IPS DF 6.9 (cell line): ENCODE data around the gene LRRIQ3.
"Not testable (repeated sequence)": the region's sequence is repeated elsewhere in the genome, so short reads cannot be mapped to it uniquely, and the experiment has no call there.

Experiments
- DNase-seq: peaks from one replicate; pipeline ENCODE4 v3.0.0-alpha.2; 2013; ENCODE audit warnings: low read depth, low spot score
- H3K27ac ChIP-seq: one replicate; pipeline ENCODE4 v1.5.1; 2013; ENCODE audit warnings: low read length, control low read depth
- H3K27me3 ChIP-seq: 2 replicates; pipeline ENCODE4 v1.6.1; 2013; ENCODE audit warnings: mild to moderate bottlenecking, low read length; ENCODE audit not compliant: control insufficient read depth, insufficient read depth
- H3K36me3 ChIP-seq: 2 replicates; pipeline ENCODE4 v1.6.1; 2013; ENCODE audit warnings: low read length; ENCODE audit not compliant: control insufficient read depth, insufficient read depth
- H3K4me1 ChIP-seq: 2 replicates; pipeline ENCODE4 v1.6.1; 2013; ENCODE audit warnings: low read length; ENCODE audit not compliant: control insufficient read depth, insufficient read depth
- H3K4me3 ChIP-seq: 2 replicates; pipeline ENCODE4 v1.5.1; 2013; ENCODE audit warnings: mild to moderate bottlenecking, low read length
- H3K9me3 ChIP-seq: 2 replicates; pipeline ENCODE4 v1.6.1; 2013; ENCODE audit warnings: low read length, inconsistent platforms; ENCODE audit not compliant: control insufficient read depth, insufficient read depth
- WGBS: extraction: QIAGEN DNeasy Blood & Tissue Kit; methylation state at CpG from one replicate; pipeline ENCODE4 v1.1.7; 2013; ENCODE audit warnings: mixed read lengths, missing lambda C conversion rate; ENCODE audit not compliant: insufficient read length, insufficient coverage; 5-methylcytosine and 5-hydroxymethylcytosine counted together

Gene LRRIQ3

DNA sequence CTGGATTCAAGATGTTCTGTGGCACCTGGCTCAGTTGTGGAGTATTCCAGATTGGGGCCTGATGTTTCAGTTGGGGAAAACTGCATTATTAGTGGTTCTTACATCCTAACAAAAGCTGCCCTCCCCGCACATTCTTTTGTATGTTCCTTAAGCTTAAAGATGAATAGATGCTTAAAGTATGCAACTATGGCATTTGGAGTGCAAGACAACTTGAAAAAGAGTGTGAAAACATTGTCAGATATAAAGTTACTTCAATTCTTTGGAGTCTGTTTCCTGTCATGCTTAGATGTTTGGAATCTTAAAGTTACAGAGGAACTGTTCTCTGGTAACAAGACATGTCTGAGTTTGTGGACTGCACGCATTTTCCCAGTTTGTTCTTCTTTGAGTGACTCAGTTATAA is 7.3 kb upstream of the LRRIQ3 start:
- Histone ChIP-seq H3K4me3 (no peak overlapping the region), H3K27ac (no peak overlapping the region), H3K27me3 (no peaks in the 10 kb centered on the region), H3K9me3 (no peaks in the 10 kb centered on the region), H3K36me3 (no peaks in the 10 kb centered on the region), H3K4me1 (no peaks in the 10 kb centered on the region)
- WGBS: no CpG with 5 or more reads among the region's 2 CpGs
- no peak for DNase-seq

DNA sequence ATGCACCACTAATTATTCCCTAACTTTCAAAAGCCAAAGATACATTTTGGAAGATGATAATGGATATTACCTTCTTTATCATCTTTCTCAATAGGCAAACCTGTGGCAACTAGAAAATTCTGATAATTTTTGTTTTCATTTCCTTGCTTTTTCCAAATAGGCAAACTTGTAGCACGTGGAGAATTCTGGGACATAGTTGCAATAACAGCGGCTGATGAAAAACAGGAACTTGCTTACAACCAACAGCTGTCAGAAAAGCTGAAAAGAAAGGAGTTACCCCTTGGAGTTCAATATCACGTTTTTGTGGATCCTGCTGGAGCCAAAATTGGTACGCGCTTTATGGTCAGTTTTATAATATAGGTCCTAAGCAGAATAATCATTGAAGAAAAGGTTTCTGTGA is 1.5 kb upstream of the LRRIQ3 start:
- no peaks in the 10 kb centered on the region for H3K4me1 ChIP-seq
- no peak overlapping the region for H3K27ac ChIP-seq
- WGBS: no CpG with 5 or more reads among the region's 5 CpGs
- DNase-seq: no peak
- no peaks in the 10 kb centered on the region for H3K9me3 ChIP-seq
- no peaks in the 10 kb centered on the region for H3K27me3 ChIP-seq
- no peaks in the 10 kb centered on the region for H3K36me3 ChIP-seq
- no peak overlapping the region for H3K4me3 ChIP-seq

DNA sequence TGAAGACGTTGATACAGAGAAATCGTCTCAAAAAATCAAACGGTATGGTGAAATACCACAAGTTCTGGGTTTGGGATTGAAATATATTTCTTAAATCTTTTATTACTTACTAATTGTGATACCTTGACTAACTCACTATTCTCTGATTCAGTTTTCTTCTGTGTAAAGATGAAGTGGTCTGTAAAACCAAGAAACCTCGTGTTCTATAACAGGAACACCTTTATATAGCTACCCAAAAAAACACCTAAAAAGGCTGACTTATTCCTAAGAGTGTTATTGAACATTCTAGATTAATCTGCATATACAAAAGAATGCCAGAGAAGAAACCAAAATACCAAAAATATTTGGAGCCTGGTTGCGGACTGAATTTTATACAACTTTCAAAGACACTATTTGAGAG is 721 bp downstream of the LRRIQ3 start:
- H3K9me3 ChIP-seq: no peaks in the 10 kb centered on the region
- H3K36me3 ChIP-seq: no peaks in the 10 kb centered on the region
- DNase-seq: no peak
- no peak overlapping the region for H3K27ac ChIP-seq
- no peak overlapping the region for H3K4me3 ChIP-seq
- H3K4me1 ChIP-seq: no peaks in the 10 kb centered on the region
- no peaks in the 10 kb centered on the region for H3K27me3 ChIP-seq
- WGBS: no CpG with 5 or more reads among the region's 5 CpGs

DNA sequence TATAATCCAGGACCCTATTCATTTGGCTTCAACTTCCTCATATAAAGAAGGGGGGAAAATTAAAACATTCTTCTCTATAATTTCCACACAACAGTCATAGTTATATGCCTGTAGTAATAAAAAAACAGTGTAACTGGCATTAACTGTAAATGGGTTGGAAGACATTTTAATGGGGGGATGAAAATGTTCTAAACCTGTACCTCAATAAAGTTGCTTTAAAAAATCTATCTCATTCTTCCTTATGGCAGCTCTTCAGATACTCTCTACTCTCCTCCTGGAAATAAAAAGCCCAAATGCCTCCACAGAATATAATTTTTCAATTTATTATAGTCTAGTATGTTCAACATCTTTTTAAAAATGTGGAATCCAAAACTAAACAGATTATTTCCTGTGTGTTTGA is 2.6 kb downstream of the LRRIQ3 start:
- Histone ChIP-seq H3K27ac (no peak overlapping the region), H3K27me3 (no peaks in the 10 kb centered on the region), H3K4me3 (no peak overlapping the region), H3K9me3 (no peaks in the 10 kb centered on the region), H3K36me3 (no peaks in the 10 kb centered on the region), H3K4me1 (no peaks in the 10 kb centered on the region)
- no peak for DNase-seq

DNA sequence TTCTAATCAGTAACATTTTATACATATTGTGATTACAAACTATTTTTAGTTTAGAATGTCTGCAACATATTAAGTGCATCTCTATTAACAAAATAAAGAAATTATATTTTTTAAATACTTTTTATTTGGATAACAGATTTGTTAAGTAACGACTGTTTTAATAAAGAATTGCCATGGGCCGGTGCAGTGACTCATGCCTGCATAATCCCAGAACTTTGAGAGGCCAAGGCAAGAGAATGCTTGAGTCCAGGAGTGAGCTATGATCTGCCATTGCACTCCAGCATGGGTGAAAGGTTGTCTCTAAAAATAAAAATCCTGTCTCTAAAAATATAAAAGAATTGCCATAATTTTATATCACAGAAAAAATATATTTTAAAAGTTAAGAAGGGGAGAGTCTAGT is 4.1 kb downstream of the LRRIQ3 start:
- no peaks in the 10 kb centered on the region for H3K27me3 ChIP-seq
- no peaks in the 10 kb centered on the region for H3K4me1 ChIP-seq
- no peak for DNase-seq
- no peaks in the 10 kb centered on the region for H3K9me3 ChIP-seq
- H3K36me3 ChIP-seq: no peaks in the 10 kb centered on the region
- H3K27ac ChIP-seq: no peak overlapping the region
- WGBS: no CpG with 5 or more reads among the region's 2 CpGs
- H3K4me3 ChIP-seq: no peak overlapping the region

DNA sequence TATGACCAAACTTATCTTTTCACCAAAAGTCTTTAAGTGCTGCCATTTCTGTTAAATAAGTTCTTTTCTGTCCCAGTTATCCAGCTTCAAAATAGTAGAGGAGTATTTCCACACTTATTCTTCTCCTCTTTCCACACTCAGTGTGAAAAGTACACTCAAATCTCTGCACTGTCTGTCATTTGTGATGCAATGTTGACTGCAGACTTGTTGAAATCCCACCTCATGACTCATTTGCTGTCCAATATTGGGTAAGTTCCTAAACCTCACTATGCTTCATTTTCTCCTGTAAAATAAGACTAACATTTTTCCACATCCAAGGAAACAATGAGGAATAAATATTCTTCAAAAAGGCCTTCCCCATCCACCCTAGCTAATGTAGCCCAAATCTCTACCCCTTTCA is 17.5 kb downstream of the LRRIQ3 start:
- H3K4me3 ChIP-seq: no peak overlapping the region
- DNase-seq: no peak

DNA sequence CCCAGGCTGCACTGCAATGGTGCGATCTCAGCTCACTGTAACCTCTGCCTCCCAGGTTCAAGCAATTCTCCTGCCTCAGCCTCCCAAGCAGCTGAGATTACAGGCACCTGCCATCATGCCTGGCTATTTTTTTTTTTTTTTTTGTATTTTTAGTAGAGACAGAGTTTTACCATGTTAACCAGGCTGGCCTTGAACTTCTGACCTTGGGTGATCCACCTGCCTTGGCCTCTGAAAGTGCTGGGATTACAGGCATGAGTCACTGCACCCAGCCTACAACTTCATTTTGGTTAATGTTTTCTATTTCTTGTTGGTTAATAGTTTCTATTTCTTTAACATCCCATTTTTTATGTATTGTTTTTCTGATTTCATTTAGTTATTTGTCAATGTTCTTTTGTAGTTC is 23.6 kb downstream of the LRRIQ3 start:
- WGBS: no CpG with 5 or more reads among the region's 1 CpG
- not testable (repeated sequence) for H3K9me3 ChIP-seq, H3K4me1 ChIP-seq, H3K36me3 ChIP-seq, DNase-seq, H3K27ac ChIP-seq, H3K27me3 ChIP-seq, H3K4me3 ChIP-seq

More for the DNA sequence above, 17.5 kb downstream of the LRRIQ3 start:
- Histone ChIP-seq H3K4me1 (no peaks in the 10 kb centered on the region), H3K27ac (no peak overlapping the region), H3K9me3 (no peaks in the 10 kb centered on the region), H3K36me3 (no peaks in the 10 kb centered on the region), H3K27me3 (no peaks in the 10 kb centered on the region)

DNA sequence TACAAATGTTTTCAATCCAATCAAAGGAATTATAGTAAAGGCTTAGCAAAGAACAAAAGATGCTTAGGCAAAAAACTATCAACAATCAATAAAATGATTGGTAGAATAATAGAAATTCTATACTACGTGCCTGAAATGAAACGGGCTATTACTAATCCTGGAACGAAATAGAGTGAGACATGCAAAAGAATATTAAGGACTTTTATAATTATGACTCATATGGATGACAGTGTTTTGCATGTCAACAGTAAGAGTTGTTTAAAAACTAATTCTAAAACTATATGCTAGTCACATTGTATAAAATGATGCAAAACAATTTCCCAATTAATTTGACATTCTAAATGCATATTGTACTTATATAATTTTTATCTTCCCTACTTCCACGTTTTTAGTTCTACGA is 35.6 kb downstream of the LRRIQ3 start:
- Histone ChIP-seq H3K36me3 (no peaks in the 10 kb centered on the region), H3K27ac (no peak overlapping the region), H3K9me3 (no peaks in the 10 kb centered on the region), H3K4me3 (no peak overlapping the region), H3K4me1 (no peaks in the 10 kb centered on the region), H3K27me3 (no peaks in the 10 kb centered on the region)
- no peak for DNase-seq
- WGBS: no CpG with 5 or more reads among the region's 5 CpGs

DNA sequence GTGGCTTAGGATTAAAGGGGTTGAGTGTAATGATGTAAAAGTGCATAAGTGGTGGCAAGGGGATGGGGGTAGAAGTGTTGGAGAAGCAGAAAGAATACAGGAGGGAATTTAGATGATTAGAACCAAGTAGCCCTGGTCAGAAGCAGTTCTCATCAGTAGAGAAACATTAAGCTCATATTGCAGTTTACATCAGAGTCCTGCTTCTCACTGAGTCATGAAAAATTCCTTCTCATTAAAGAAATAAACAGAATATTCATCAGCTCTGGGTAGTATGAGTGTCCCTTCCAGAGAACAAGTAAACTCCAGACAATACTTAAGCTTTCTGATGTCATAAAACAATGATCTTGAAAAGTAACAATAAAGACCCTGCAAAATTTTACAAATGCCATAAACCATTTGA is 36.5 kb downstream of the LRRIQ3 start:
- Histone ChIP-seq H3K4me3 (no peak overlapping the region), H3K27me3 (no peaks in the 10 kb centered on the region), H3K9me3 (no peaks in the 10 kb centered on the region), H3K27ac (no peak overlapping the region), H3K4me1 (no peaks in the 10 kb centered on the region), H3K36me3 (no peaks in the 10 kb centered on the region)
- DNase-seq: no peak

DNA sequence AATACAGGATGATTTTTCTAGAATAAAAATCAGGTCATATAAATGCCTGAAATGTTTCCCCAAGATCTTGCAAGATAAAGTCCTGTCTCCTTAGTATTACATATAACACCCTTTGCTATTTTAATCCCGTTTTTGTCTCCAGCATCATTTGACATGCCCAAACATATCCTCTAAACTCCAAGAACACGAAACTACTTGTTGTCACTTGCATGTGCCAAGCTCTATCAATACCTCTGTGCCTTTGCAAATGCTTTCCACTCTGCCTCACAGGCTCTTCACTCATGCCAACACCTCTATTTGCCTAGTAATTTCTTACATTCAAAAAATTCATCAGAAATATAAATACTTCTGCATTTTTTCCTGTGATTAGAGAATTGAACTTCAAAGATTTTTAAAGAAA is 37.9 kb downstream of the LRRIQ3 start:
- Histone ChIP-seq H3K9me3 (no peaks in the 10 kb centered on the region), H3K4me3 (no peak overlapping the region), H3K4me1 (no peaks in the 10 kb centered on the region), H3K27me3 (no peaks in the 10 kb centered on the region), H3K27ac (no peak overlapping the region), H3K36me3 (no peaks in the 10 kb centered on the region)
- no peak for DNase-seq
- no CpG with 5 or more reads among the region's 2 CpGs for WGBS

DNA sequence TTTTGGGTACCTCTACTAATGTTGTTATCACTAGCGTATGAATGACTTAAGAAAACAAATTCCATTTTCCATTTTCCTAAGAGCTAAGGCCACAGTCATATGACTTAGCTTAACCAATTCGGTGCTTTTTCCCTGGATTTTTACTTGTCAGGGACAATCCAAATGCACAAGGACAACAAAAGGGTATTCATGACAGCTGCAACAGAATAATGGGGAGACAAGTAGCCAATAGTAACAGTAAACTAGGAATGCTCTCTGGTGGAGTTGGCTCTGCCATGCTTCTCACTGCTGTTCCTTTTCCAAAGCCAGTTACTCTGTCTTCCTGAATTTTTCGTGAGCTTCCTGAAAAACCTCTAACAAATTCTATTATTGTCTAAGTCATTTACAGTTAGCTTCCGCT is 52.9 kb downstream of the LRRIQ3 start:
- Histone ChIP-seq H3K4me3 (no peak overlapping the region), H3K9me3 (no peaks in the 10 kb centered on the region), H3K4me1 (no peaks in the 10 kb centered on the region), H3K27ac (no peak overlapping the region), H3K36me3 (no peaks in the 10 kb centered on the region), H3K27me3 (no peaks in the 10 kb centered on the region)
- no CpG with 5 or more reads among the region's 4 CpGs for WGBS
- DNase-seq: no peak

DNA sequence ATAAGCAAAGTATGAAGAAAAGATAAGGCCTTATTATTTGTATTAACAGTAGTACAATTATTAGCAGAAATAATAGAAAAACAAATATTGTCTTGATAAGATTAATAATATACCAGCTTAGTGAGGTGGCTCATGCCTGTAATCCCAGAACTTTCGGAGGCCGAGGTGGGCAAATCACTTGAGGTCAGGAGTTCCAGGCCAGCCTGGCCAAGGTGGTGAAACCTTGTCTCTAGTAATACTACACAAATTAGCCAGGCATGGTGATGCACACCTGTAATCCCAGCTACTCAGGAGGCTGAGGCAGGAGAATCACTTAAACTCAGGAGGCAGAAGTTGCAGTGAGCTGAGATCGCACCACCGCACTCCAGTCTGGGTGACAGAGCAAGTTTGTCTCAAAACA is 80.6 kb downstream of the LRRIQ3 start:
- H3K27me3 ChIP-seq, H3K9me3 ChIP-seq, DNase-seq, H3K27ac ChIP-seq, H3K4me1 ChIP-seq, H3K36me3 ChIP-seq, H3K4me3 ChIP-seq: not testable (repeated sequence)
- no CpG with 5 or more reads among the region's 4 CpGs for WGBS
